Right renal pelvis (tissue), 4 donors: ENCODE measurements around the gene CHD3. TPM values are rescaled to one million over a fixed set of nuclear protein-coding genes. Genes with fewer than 3 reads are reported as not detected.
A peak's percentile ranks its signal among the peaks of the same experiment; 100 is the strongest.

Source experiments
- DNase-seq, 4 donors: peaks; one replicate each; pipeline ENCODE4 v3.0.0-alpha.2; 2013; ENCODE audit warnings: low read depth in 4 of 4, low spot score in 3 of 4, missing footprints in 1 of 4
- polyA plus RNA-seq, 4 donors: library from polyadenylated mRNA; unstranded; fragments of 120-200 nt; gene quantifications; one replicate each; pipeline ENCODE4 v1.2.1, GENCODE V29; 2013; ENCODE audit not compliant: insufficient read length in 4 of 4

Gene CHD3
- polyA plus RNA-seq, 4 donors, result 149 to 161 (median 157) TPM

DNA sequence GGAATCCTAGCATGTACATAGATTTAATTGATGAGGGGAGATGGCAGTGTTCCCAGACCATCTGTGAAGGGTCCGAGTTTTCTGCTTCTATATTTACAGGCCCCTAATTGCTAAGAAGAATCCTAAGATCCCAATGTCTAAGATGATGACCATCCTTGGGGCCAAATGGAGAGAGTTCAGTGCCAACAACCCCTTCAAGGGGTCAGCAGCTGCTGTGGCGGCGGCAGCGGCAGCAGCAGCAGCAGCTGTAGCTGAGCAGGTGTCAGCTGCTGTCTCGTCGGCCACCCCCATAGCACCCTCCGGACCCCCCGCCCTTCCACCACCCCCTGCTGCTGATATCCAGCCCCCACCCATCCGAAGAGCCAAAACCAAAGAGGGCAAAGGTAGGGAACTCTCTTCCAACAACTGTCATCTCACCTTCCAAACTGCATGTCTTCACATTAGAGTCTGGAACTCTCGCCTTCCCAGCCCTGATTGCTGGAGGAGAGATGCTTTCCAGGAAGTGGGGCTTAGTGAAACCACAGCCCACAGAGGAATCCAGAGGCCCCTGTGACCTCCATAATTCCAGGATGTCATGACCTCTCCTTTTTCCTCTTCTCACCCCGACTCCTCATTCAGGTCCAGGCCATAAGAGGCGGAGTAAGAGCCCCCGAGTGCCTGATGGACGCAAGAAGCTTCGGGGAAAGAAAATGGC, 4.7 kb downstream of the CHD3 start:
- no peak for DNase-seq

DNA sequence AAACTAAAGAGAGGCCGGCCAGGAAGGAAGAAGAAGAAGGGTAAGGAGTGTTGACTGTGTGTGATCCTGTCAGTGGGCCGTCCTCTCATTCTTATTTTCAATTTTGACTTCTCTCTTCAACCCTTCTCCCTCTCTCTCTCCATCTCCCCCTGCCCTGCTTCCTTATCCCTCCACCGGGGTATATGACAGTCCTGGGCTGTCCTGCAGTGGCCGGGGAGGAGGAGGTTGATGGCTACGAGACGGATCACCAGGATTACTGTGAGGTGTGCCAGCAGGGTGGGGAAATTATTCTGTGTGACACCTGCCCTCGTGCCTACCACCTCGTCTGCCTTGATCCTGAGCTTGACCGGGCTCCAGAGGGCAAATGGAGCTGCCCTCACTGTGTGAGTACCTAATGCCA, 5.6 kb downstream of the CHD3 start:
- no peak for DNase-seq

DNA sequence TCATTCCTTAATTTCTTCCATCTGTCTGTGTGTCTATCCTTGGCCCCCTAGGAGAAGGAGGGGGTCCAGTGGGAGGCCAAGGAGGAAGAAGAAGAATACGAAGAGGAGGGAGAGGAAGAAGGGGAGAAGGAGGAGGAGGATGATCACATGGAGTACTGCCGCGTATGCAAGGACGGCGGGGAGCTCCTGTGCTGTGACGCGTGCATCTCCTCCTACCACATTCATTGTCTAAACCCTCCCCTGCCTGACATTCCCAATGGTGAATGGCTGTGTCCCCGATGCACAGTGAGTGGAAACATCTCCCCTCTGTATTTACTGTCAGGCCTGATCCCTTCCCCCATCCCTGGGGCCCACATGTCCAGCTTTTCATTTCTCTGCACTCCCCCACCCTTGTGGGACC, 6.3 kb downstream of the CHD3 start:
- no peak for DNase-seq

DNA sequence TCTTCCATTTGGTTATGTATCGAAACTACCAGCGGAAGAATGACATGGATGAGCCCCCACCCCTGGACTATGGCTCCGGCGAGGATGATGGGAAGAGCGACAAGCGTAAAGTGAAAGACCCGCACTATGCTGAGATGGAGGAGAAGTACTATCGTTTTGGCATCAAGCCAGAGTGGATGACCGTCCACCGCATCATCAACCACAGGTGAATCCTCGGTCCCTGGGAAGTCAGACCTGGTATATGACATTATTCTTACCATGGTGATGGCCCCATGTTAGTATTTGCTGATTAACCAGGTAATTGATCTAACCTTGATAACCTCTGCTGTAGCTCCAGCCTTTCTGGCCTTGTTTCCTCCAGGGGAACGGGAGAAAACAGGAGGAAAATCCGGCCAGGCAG, 8.5 kb downstream of the CHD3 start:
- no peak for DNase-seq

DNA sequence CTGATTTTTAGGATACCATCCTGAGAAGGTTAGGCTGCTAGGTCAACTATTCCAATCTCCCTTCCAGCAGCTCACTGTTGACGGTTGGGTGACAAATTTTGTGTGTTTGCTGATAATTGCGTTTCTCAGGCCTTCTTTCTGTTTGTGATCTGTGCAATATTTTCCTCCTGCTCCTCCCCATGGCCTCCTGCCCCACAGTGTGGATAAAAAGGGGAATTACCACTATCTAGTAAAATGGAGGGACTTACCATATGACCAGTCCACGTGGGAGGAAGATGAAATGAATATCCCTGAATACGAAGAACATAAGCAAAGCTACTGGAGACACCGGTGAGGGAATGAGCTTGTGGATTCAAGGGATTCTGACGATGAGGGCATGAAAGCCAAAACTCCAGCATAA, 9.2 kb downstream of the CHD3 start:
- no peak for DNase-seq

DNA sequence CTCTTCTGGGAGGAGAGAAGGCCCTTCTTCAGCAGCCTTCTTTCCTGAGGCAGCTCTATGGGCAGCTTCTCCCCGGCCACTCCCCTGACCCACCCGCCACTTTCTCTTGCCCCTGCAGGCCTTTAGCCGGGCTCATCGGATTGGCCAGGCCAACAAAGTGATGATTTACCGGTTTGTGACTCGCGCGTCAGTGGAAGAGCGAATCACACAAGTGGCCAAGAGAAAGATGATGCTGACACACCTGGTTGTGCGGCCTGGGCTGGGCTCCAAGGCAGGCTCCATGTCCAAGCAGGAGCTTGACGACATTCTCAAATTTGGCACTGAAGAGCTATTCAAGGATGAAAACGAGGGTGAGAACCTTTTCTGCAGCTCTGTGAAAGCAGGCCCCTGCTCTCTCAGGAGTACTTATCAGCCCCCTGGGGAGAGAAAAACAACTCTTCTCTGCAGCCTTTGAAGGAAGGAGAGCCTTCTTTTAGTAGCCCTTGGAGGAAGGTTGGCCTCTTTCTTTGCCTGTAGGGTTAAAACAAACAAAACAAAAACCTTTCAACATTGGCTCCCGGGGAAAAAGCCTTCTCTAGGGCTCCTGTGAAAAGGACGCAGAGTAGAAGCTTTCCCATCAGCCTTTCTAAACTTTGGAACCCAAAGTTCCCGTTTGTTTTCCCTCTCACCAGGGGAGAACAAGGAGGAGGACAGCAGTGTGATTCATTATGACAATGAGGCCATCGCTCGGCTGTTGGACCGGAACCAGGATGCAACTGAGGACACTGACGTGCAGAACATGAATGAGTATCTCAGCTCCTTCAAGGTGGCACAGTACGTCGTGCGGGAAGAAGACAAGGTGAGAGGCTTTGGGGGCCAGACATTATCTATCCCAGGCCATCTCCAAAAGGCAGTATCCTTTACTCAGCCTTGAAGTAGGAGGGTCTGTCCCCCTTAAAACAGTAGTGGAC, 14.8 kb downstream of the CHD3 start:
- DNase-seq, result no peak

DNA sequence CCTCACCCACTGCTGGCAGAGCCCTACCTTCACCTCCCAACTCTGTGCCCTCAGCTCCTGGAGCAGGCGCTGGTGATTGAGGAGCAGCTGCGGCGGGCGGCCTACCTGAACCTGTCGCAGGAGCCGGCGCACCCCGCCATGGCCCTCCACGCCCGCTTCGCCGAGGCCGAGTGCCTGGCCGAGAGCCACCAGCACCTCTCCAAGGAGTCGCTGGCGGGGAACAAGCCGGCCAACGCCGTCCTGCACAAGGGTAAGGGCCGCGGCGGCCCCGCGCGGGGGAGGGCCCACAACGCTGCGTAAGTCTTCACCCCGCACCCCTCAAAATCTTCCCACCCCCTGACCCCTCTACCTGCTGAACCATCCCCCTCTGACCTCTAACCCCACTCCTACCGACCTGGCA, 20.5 kb downstream of the CHD3 start:
- no peak for DNase-seq

DNA sequence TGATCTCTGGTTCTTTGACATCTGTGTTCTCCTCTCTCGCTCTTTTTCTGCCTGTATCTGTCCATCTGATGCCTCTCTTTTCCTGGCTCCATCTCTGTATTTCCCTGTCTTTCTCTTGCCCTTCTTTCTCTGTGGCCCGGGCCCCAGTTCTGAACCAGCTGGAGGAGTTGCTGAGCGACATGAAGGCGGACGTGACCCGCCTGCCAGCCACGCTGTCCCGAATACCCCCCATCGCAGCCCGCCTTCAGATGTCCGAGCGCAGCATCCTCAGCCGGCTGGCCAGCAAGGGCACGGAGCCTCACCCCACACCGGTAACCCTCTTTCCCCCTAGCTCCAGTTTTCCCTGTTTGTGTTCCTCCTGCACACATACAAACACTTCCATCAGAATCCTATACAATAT, 21.7 kb downstream of the CHD3 start:
- no peak for DNase-seq

DNA sequence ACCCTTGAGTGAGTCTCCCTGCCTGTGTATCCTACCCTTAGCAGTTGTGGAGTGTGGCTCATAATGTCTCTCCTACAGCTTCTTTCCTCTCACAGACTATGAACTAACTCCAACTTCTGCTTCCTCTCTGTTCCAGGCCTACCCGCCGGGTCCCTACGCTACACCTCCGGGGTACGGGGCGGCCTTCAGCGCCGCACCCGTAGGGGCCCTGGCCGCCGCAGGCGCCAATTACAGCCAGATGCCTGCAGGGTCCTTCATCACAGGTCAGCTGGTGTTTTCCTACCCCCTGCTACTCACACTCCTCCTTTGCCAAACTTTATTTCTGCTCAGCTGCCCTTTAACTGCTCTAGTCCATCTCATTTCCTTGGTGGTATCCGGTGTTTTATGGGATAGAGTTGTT, 22.1 kb downstream of the CHD3 start:
- no peak for DNase-seq

DNA sequence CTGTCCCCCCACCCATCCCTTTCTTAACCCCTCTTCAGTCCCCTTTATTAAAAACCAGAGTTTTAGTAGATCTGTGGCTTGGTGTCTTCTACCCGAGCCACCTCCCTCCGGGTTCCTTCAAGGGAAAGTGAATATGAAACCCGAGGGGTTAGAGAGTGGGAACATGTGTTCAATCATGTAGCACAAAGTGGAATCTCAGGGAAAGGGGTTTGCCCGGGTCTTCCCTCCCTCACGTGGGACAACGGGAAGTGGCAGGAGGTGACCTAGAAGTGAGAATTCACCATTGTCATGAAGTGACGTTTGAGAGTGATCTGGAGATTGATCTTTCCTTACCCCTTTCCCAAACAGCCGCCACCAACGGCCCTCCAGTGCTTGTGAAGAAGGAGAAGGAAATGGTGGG, 22.5 kb downstream of the CHD3 start:
- no peak for DNase-seq

DNA sequence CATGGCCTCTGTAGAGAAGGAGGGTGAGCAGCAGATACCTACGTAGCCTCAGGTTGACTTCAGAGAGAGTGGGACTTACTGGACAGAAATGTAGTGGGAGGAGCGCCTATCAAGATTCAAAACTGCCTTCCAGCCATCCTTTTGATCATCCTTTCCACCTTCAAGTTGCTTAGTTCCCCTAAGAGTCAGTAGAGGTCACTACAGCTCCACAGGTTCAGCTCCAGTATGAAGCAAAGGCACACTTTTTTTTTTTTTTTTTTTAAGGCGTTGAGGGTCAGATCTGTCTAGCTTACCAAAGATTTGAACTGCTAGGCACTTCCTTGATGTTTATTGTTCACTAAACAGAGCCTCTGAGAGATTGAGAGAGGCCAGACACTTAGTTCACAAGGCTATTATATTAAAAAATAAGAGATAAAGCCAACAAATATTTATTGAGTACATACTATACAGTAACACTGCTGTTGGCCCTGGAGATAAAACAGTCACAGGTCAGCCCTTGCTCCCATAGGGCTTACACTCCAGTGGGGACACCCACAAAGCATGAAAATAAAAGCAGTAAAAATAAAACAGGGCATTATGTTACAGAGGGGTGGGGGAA, 24.4 kb downstream of the CHD3 start:
- peak in 1 of 4 donors; percentile 38 for DNase-seq

DNA sequence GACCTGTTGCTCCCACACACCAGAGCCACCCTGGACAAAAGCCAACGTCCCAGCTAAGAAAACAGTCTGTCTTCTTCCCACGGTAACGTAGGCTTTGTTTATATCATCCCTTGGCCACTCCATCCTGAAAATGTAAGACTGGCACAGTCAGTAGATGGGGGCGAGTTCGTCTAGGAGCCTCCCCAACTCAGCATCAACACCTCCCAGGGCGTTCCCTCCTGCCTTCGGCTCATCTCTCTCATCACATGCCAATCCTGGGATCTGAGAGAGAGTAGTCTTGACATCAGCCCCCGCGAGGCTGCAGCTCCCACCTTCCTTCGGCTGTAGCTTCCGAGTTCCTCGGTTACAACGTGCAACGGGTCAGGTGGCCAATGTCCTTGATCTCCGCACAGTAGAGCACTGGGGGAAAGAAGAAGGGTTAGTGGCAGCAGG, 26.6 kb downstream of the CHD3 start:
- no peak for DNase-seq

DNA sequence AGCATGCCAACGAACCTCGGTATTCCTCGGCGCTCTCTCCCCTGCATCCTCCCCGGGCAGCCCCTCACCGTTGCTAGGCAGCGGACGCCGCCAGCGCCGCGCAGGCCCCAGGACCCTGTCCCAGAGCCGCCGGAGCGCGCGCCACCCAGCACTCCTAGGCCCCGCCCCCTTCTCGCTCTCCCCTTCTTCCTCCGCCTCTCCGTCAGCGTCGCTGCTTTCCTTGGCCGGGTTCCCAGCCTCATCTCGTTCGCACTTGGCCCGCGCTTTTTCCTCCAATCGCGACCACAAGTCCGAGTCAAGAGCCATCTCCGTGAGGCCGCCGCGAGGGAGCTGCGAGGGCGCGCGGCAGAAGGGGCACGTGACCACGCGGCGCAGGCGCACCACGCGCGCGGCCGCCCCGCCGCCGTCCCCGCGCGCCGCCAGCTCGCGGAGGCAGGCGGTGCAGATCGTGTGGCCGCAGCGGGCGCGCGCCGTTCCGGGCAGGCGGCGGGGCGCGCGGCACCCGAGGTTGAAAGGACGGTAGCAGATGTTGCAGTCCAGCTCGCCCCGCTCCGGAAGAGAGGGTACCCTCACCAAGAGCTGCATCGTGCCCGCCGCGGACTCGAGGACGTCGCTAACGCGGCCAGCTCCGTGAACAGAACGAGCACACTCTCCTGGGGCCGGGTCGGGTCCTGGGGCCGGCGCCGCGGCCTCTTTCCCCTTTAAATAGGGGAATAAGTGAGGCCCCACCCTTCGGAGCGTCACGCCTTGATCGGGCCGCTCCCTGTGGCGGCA, 27.2 kb downstream of the CHD3 start, which contains the start of gene RNF227:
TSS of gene RNF227 (minus strand) at position 679 of the 774 bp plus-strand sequence. CDS start at position 585, 94 bp downstream.
- peak; percentile 92 to 94 (median 94) for DNase-seq

DNA sequence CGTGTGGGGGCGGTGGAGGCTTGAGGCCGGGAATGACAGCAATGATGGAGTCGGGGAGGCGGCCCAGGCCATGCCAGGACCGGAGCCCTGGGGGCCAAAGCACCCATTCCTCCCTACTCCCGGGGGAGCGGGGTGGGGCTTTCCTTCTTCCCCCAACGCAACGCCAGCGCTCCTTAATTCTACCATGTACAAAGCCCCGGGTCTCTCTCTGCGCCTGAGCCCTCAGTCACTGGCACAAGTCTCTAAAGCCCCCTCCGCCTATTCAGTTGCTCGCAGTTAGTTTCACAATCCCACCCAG, 27.7 kb downstream of the CHD3 start:
- DNase-seq, result no peak

DNA sequence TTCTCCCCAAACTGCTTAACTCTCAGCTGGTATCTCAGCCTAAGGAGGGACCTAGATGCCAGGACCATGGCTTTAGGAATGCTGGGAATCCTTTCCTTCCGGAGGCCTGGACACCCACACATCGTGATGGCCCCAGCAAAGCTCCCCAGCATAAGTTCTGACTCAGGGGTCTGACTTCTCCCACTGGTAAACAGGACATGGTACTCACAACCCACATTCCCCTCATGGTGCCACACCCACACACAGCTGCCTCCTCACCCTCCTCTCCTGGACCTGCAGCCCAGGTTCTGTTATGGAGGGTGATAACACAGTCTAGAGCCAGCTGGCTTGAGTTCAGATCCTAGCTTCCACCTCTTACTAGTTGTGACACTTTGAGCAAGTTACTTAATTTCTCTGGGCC, 28.2 kb downstream of the CHD3 start:
- no peak for DNase-seq

DNA sequence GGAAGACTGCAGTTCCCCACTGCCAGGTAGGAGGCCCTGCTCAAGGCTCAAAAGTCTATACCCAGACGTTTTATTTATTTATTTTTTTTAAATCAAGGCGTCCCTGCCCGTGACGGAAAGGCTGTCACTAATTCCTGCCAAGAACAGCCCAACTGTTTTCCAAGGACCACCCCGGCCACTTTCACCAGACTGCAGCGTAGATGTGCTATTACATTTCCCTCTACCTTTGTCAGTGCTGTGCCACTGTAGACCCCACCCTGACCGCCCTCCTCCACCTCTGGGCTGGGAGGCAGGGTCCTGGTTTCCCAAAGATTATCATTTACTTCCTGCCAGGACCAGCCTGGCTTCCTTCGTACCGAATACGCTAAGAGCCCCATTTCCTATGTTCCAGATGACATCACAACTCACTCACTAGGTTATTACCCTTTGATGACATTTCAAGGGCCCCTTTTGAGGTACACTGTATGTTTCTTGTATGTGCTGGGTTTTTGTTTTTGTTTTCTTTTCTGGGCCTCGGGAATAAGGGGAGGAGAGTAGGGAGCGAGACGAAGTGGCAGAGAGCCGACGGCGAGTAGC, 33.8 kb downstream of the CHD3 start:
- no peak for DNase-seq

DNA sequence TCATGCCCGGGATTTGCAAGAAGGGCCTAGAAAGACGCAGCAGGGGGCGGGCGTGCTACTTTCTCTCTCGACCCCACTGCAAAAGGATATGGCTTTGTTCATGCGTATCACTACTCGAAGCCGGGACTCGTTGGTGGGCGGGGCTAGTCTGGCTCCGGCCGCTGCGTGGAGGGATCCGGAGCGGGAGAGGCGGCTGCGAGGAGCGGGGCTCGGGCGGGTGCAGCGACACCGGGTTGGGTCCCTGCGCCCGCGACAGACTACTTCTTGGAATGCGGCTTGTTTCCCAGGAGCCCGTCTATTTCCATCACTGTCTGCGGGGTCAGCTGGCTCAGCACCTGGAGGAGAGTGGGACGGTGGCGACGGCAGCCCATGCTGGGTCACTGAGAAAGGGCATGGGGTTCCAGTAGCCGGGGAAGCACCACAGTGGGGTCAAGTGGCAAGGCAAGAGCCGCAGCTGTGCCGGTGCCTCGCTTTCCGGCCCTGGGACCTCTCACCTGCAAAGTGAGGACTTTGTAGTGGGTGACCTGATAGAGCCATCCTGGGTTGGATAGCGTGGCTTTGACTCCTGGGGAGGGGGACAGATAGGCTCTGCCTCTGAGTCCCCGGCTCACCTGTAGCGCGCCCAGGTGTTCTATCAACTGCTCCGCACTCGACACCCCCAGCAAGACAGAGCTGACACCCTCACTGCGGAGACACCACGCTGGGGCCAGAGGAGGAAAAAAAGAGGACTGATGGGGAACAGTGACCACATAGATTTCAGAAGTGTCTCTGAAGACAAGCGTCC, 34.4 kb downstream of the CHD3 start:
- DNase-seq, result peak in 3 of 4 donors; percentile 81 to 83 (median 82)

DNA sequence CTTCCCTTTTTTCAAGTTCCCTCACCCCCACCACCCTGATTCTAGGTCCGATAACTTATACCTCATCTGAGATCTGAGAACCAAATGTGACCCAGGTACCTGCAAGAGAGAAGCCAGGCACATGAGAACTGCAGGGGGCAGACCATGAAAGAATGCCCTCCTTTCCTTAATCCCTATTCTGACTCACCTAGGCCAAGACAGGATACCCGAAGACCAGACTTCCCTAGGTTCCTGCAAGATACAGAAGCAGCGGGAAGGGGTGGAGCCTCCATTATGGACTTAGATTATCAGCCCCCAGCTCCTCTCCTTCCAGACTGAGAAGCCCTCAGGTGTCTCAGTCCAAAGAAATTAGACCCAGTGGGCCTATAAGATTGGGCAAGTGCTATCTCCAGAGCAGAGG, 39.0 kb downstream of the CHD3 start:
- DNase-seq, result no peak

DNA sequence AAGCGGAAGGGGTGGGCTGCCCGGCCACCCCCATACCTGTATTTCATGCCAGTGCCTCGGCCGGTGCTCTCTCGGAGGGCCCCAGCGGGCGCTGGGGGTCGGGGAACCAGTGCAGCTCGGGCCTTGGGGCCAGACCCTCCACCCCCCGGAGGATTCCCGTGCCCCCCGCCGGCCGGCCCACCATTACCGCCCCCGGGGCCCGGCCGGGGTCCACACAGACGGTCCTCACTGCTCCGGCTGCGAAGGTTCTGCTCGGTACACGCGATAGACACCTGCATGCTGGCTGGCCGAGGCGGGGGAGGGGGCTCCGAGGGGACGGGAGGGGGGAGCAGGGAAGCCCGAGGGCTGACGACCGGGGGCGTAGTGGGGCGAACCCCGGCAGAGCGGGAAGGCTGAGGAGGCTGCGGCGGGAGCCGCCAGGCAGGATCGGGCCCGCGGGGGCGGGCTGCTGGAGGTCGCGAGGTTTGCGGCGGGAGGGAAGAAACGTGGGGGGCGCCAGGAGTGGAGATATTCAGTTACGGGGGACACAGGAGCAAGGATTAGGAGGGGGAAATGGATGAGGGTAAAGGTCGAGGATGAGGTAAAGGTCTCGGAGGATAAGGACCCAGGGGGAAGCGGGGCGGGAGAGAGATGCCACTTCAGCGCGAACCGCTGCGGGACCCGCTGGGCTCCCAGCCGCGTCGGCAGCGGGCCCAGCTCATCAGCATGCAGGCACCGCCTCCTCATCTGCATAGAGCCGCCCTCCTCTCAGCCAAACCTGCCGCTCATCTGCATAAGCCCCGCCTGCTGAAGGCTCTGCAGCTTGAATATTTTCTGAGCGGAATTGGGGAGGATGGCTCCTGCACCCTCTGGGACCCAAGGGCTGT, 40.8 kb downstream of the CHD3 start, which contains the start of gene KCNAB3:
TSS of gene KCNAB3 (minus strand) at position 699 of the 866 bp plus-strand sequence. CDS start at position 278, 421 bp downstream.
- peak in 3 of 4 donors; percentile 38 to 58 (median 52) for DNase-seq
